HEK293 (cell line): ENCODE data around the gene CTCF.

Source experiments
- CTCF ChIA-PET: fragments of 350-600 bp; formaldehyde crosslinking; extraction: SDS; loops from one replicate; lab custom pipeline; 2021; ENCODE audit warnings: antibody characterized with exemption; lab: Yijun Ruan, JAX
- POLR2A ChIA-PET: fragments of 300-600 bp; formaldehyde crosslinking; extraction: SDS; loops from one replicate; lab custom pipeline; 2020; ENCODE audit warnings: antibody characterized with exemption, inconsistent platforms; lab: Yijun Ruan, JAX
- H3K27ac ChIP-seq: fragments of 200-500 bp; sonication (Bioruptor generic); 2 replicates; pipeline ENCODE4 v1.5.1; 2014; ENCODE audit warnings: low read depth, low read length, control low read depth, inconsistent platforms; ENCODE audit errors: extremely low read depth
- H3K36me3 ChIP-seq, 2 experiments: fragments of 200-500 bp in 1 of 2; sonication (Bioruptor generic) in 1 of 2; 1 replicate in 1 of 2; 2 replicates in 1 of 2; pipeline ENCODE4 v1.5.1; 2014 to 2017; ENCODE audit warnings: inconsistent platforms in 2 of 2, low read length in 2 of 2; ENCODE audit not compliant: control insufficient read depth in 2 of 2, insufficient read depth in 1 of 2
- H3K4me1 ChIP-seq: fragments of 200-500 bp; sonication (Bioruptor generic); 2 replicates; pipeline ENCODE4 v1.5.1; 2014; ENCODE audit warnings: mild to moderate bottlenecking, low read length, inconsistent platforms; ENCODE audit not compliant: control insufficient read depth, insufficient read depth
- H3K4me3 ChIP-seq: 2 replicates; pipeline ENCODE4 v1.5.1; 2011; ENCODE audit warnings: low read depth, mild to moderate bottlenecking, control low read depth, low read length, moderate library complexity
- H3K9me3 ChIP-seq: fragments of 200-500 bp; sonication (Bioruptor generic); 2 replicates; pipeline ENCODE4 v1.5.1; 2014; ENCODE audit warnings: low read depth, low read length, inconsistent platforms; ENCODE audit not compliant: control insufficient read depth, insufficient read depth
- KLF9 ChIP-seq: fragments of 450-650 bp; formaldehyde crosslinking; IDR thresholded peaks from 2 replicates; pipeline ENCODE4 v1.5.1; 2016; ENCODE audit warnings: missing biosample characterization, missing genetic modification characterization, low read depth
- PRDM1 ChIP-seq: fragments of 450-650 bp; formaldehyde crosslinking; IDR thresholded peaks from 2 replicates; pipeline ENCODE4; 2016; ENCODE audit warnings: missing biosample characterization, missing genetic modification characterization
- SP2 ChIP-seq: fragments of 450-650 bp; formaldehyde crosslinking; IDR thresholded peaks from 2 replicates; pipeline ENCODE4 v1.5.1; 2016; ENCODE audit warnings: missing biosample characterization, missing genetic modification characterization
- ZBTB17 ChIP-seq: fragments of 450-650 bp; formaldehyde crosslinking; IDR thresholded peaks from 2 replicates; pipeline ENCODE4 v1.5.1; 2016; ENCODE audit warnings: missing biosample characterization, missing genetic modification characterization
- ZNF223 ChIP-seq: fragments of 450-650 bp; formaldehyde crosslinking; IDR thresholded peaks from 2 replicates; pipeline ENCODE4 v1.5.1; 2016; ENCODE audit warnings: missing biosample characterization, missing genetic modification characterization
- ZNF292 ChIP-seq: fragments of 450-650 bp; formaldehyde crosslinking; IDR thresholded peaks from 2 replicates; pipeline ENCODE4 v1.5.1; 2016; ENCODE audit warnings: low read depth, missing biosample characterization, missing genetic modification characterization, borderline replicate concordance
- ZNF341 ChIP-seq: fragments of 450-650 bp; formaldehyde crosslinking; IDR thresholded peaks from 2 replicates; pipeline ENCODE4; 2016; ENCODE audit warnings: low read depth, missing biosample characterization, missing genetic modification characterization
- ZNF362 ChIP-seq: fragments of 450-650 bp; formaldehyde crosslinking; IDR thresholded peaks from 2 replicates; pipeline ENCODE4 v1.5.1; 2016; ENCODE audit warnings: missing biosample characterization, missing genetic modification characterization
- ZNF530 ChIP-seq: fragments of 450-650 bp; formaldehyde crosslinking; IDR thresholded peaks from 2 replicates; pipeline ENCODE4 v1.5.1; 2016; ENCODE audit warnings: low read depth, missing biosample characterization, missing genetic modification characterization
- ZNF544 ChIP-seq: fragments of 450-650 bp; formaldehyde crosslinking; IDR thresholded peaks from 2 replicates; pipeline ENCODE4 v1.5.0; 2017; ENCODE audit warnings: missing biosample characterization, missing genetic modification characterization
- ZNF600 ChIP-seq: fragments of 450-650 bp; formaldehyde crosslinking; IDR thresholded peaks from 2 replicates; pipeline ENCODE4 v1.5.1; 2016; ENCODE audit warnings: missing biosample characterization, missing genetic modification characterization
- ZNF626 ChIP-seq: fragments of 450-650 bp; sonication (Bioruptor Pico); formaldehyde crosslinking; IDR thresholded peaks from 2 replicates; pipeline ENCODE4 v1.5.1; 2018; ENCODE audit warnings: missing biosample characterization, missing genetic modification characterization, inconsistent platforms
- ZNF629 ChIP-seq: fragments of 450-650 bp; formaldehyde crosslinking; IDR thresholded peaks from 2 replicates; pipeline ENCODE4 v1.5.1; 2017; ENCODE audit warnings: missing biosample characterization, missing genetic modification characterization
- ZNF785 ChIP-seq: fragments of 450-650 bp; formaldehyde crosslinking; IDR thresholded peaks from 2 replicates; pipeline ENCODE4 v1.5.1; 2016; ENCODE audit warnings: missing biosample characterization, missing genetic modification characterization
- TF ChIP-seq, protein P1 (sequence below): fragments of 450-650 bp; formaldehyde crosslinking; conservative IDR thresholded peaks from 2 replicates; pipeline ENCODE4 v1.5.1; 2016; ENCODE audit warnings: low read depth, missing biosample characterization, missing genetic modification characterization

Gene CTCF

GRCh38 chr16:67514382-67514828, 47.9 kb upstream of the CTCF start (continued):
- no peak for TF ChIP-seq ZNF292
- TF ChIP-seq KLF9 (tag by site-specific recombination): no peak
- TF ChIP-seq, protein P1, sequence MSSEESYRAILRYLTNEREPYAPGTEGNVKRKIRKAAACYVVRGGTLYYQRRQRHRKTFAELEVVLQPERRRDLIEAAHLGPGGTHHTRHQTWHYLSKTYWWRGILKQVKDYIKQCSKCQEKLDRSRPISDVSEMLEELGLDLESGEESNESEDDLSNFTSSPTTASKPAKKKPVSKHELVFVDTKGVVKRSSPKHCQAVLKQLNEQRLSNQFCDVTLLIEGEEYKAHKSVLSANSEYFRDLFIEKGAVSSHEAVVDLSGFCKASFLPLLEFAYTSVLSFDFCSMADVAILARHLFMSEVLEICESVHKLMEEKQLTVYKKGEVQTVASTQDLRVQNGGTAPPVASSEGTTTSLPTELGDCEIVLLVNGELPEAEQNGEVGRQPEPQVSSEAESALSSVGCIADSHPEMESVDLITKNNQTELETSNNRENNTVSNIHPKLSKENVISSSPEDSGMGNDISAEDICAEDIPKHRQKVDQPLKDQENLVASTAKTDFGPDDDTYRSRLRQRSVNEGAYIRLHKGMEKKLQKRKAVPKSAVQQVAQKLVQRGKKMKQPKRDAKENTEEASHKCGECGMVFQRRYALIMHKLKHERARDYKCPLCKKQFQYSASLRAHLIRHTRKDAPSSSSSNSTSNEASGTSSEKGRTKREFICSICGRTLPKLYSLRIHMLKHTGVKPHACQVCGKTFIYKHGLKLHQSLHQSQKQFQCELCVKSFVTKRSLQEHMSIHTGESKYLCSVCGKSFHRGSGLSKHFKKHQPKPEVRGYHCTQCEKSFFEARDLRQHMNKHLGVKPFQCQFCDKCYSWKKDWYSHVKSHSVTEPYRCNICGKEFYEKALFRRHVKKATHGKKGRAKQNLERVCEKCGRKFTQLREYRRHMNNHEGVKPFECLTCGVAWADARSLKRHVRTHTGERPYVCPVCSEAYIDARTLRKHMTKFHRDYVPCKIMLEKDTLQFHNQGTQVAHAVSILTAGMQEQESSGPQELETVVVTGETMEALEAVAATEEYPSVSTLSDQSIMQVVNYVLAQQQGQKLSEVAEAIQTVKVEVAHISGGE (tag by site-specific recombination): 0 out of 2 replicates have a peak, but pooled peaks have one; percentile 14
- TF ChIP-seq SP2 (tag by site-specific recombination): no peak
- no peak for TF ChIP-seq ZNF530
- TF ChIP-seq ZNF341 (tag by site-specific recombination): no peak
- no peak for TF ChIP-seq PRDM1 (tag by site-specific recombination)

DNA sequence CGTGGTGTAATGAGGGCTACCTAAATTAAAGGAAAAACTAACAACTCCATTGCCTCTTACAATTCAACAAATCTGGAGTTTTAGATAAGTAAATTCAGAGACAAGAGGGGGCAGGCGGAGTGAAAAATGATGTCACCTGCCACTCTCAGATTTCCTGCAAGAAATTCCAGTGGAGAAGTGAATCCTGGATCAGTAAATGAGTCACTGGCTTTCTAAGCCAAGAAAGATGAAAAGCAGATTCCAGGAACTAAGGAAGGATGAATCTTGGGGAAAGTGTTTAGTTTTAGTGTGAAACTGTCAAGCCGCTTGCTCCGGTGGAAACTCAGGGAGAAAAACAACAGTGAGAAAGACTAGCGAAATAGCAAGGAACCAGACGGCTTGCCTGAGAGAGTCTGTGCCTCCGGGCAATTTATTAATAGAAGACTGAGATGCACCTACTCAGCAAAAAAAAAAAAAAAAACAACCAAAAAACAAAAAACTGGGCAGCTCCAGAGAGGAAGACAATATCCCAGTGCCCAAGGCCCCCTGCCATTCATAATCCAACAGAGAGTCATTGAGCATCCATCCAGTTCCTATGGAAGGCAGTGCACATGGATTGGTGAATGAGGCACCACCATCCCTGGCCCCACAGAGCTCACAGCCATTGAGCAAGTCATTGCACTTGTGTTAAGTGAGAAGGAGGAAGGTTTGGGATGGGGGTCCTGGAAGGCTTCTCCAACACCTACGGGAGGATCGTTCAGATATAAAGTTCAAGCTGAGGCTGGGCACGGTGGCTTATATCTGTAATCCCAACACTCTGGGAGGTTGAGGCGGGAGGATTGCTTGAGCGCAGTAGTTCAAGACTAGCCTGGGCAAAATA, 45.8 kb upstream of the CTCF start:
- no peak overlapping the region for H3K27ac ChIP-seq

DNA sequence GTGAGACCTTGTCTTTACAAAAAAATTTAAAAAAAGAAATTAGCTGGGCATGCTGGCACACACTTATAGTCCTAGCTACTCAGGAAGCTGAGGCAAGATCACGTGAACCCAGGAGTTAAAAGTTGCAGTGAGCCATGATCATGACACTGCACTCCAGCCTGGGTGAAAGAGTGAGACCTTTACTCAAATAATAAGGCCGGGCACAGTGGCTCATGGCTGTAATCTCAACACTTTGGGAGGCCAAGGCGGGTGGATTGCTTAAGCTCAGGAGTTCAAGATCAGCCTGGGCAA, 45.2 kb upstream of the CTCF start:
- CTCF ChIA-PET: interaction anchor here (0.6 to 5.6 kb wide), 15 partner anchors 9 to 563 kb away, joined by 3 to 92 read pairs (median 4); partner anchors contain the start of genes ATP6V0D1 and CARMIL2
- no peak overlapping the region for H3K4me3 ChIP-seq
- TF ChIP-seq ZNF362 (no peak), ZNF223 (tag by site-specific recombination) (no peak)
- POLR2A ChIA-PET: interaction anchor here (0.6 to 0.8 kb wide), 2 partner anchors 36 to 267 kb away, joined by 3 read pairs; partner anchors contain the start of gene ATP6V0D1
- H3K9me3 ChIP-seq: no peaks in the 10 kb centered on the region
- H3K36me3 ChIP-seq: no peaks in the 10 kb centered on the region
- no peak overlapping the region for H3K27ac ChIP-seq
- H3K4me1 ChIP-seq: no peaks in the 10 kb centered on the region

More for the DNA sequence above, 45.8 kb upstream of the CTCF start:
- POLR2A ChIA-PET: interaction anchor here (0.5 to 1.3 kb wide), 4 partner anchors 36 to 268 kb away, joined by 3 read pairs; partner anchors contain the start of genes ACD, ATP6V0D1 and HSD11B2
- no peak for TF ChIP-seq ZNF544 (tag by site-specific recombination)
- TF ChIP-seq ZBTB17 (tag by site-specific recombination): peak; percentile 8; the same call in 1 of the 2 replicates
- peak; percentile 92 for TF ChIP-seq PRDM1 (tag by site-specific recombination)
- H3K36me3 ChIP-seq: no peaks in the 10 kb centered on the region
- CTCF ChIA-PET: interaction anchor here (0.6 to 5.6 kb wide), 24 partner anchors 10 to 563 kb away, joined by 3 to 92 read pairs (median 3); partner anchors contain the start of genes ATP6V0D1 and CARMIL2
- H3K9me3 ChIP-seq: no peaks in the 10 kb centered on the region
- H3K4me1 ChIP-seq: no peaks in the 10 kb centered on the region
- H3K4me3 ChIP-seq: no peak overlapping the region

DNA sequence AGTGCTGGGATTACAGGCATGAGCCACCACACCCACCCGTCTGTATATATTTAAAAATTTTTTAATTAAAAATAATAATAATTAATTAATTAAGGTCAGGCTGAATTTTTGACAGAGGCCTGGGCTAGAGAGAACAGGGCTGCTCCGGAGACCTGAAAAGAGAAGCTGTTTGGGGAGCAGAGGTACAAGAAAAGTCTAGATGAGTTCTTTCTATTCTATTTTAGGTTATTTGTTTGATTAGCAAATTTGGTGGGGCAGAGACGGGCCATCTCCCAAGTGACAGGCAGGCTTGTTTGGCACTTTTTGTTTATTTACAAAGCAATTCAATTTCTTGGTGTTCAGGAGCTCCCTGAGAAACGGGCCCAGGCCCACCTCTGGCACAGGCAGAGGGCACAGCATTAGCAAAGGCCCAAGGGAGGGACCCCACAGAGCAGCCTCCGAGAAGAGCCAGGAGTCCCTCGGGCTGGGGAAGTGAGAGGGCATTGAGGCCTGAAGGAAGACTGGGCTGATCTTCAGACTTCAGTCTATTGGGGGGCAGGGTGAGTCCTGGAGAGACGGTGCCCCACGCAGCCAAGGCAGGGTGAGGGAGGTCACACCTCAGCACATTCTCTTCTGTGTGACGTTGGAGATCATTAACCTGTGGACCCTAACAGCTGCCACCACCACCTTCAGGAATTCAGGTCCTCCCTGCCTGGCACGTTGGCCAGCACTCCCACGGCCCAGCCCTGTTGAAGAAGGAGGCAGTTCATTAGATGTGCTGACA, 44.5 kb upstream of the CTCF start:
- Histone ChIP-seq H3K36me3 (no peaks in the 10 kb centered on the region), H3K27ac (no peak overlapping the region), H3K4me3 (no peak overlapping the region), H3K4me1 (no peaks in the 10 kb centered on the region), H3K9me3 (no peaks in the 10 kb centered on the region)
- TF ChIP-seq ZNF600 (tag by site-specific recombination): no peak
- no peak for TF ChIP-seq ZNF785 (tag by site-specific recombination)
- TF ChIP-seq ZNF626 (tag by site-specific recombination): no peak
- no peak for TF ChIP-seq ZNF629 (tag by site-specific recombination)
- POLR2A ChIA-PET: interaction anchor here (0.8 kb wide), 1 partner anchor 37 kb away, joined by 3 read pairs; the partner anchor contains the start of gene ATP6V0D1
- CTCF ChIA-PET: interaction anchor here (0.6 to 5.6 kb wide), 13 partner anchors 8 to 564 kb away, joined by 3 to 92 read pairs (median 4); partner anchors contain the start of genes ATP6V0D1 and CARMIL2
